Fibroblast of skin of abdomen (primary cell): ENCODE results near the gene PAN3.
"Not testable (repeated sequence)": the region's sequence is repeated elsewhere in the genome, so short reads cannot be mapped to it uniquely, and the experiment has no call there.

Source experiments
- DNase-seq: peaks from one replicate; pipeline ENCODE4 v3.0.0-alpha.2; 2013

The PAN3 gene

GRCh38 chr13:28136916-28137315, 1.4 kb upstream of the PAN3 start:
- DNase-seq, result no peak

GRCh38 chr13:28137596-28137995, 749 bp upstream of the PAN3 start:
- DNase-seq, result no peak

- peak; percentile 92 for DNase-seq
Observed at GRCh38 chr13:28138756-28139470, 568 bp downstream of the PAN3 start.

GRCh38 chr13:28140433-28141125, 2.2 kb downstream of the PAN3 start:
- DNase-seq, result no peak

- not testable (repeated sequence) for DNase-seq
Observed at GRCh38 chr13:28141542-28141941, 3.2 kb downstream of the PAN3 start.

GRCh38 chr13:28145049-28145448, 6.7 kb downstream of the PAN3 start:
- no peak for DNase-seq

- peak; percentile 23 for DNase-seq
Observed at GRCh38 chr13:28147495-28147894, 9.2 kb downstream of the PAN3 start.

GRCh38 chr13:28159057-28159456, 20.7 kb downstream of the PAN3 start:
- DNase-seq, result no peak

- DNase-seq, result peak; percentile 66
Observed at GRCh38 chr13:28161370-28161769, 23.0 kb downstream of the PAN3 start.

- DNase-seq, result no peak
Observed at GRCh38 chr13:28163587-28163986, 25.2 kb downstream of the PAN3 start.

- DNase-seq, result no peak
Observed at GRCh38 chr13:28166257-28166656, 27.9 kb downstream of the PAN3 start.

- DNase-seq, result no peak
Observed at GRCh38 chr13:28171266-28171665, 32.9 kb downstream of the PAN3 start.

- DNase-seq, result no peak
Observed at GRCh38 chr13:28172947-28173346, 34.6 kb downstream of the PAN3 start.

- no peak for DNase-seq
Observed at GRCh38 chr13:28173793-28174192, 35.4 kb downstream of the PAN3 start.

GRCh38 chr13:28177327-28177726, 39.0 kb downstream of the PAN3 start:
- DNase-seq, result no peak

GRCh38 chr13:28177877-28178276, 39.5 kb downstream of the PAN3 start:
- DNase-seq, result no peak

- no peak for DNase-seq
Observed at GRCh38 chr13:28179974-28180373, 41.6 kb downstream of the PAN3 start.

- peak; percentile 35 for DNase-seq
Observed at GRCh38 chr13:28181413-28181812, 43.1 kb downstream of the PAN3 start.

GRCh38 chr13:28185256-28185655, 46.9 kb downstream of the PAN3 start:
- no peak for DNase-seq

GRCh38 chr13:28199089-28199488, 60.7 kb downstream of the PAN3 start:
- DNase-seq, result no peak

- no peak for DNase-seq
Observed at GRCh38 chr13:28204043-28204442, 65.7 kb downstream of the PAN3 start.

GRCh38 chr13:28204690-28205443, 66.5 kb downstream of the PAN3 start:
- DNase-seq, result no peak

GRCh38 chr13:28218679-28219078, 80.3 kb downstream of the PAN3 start:
- no peak for DNase-seq
